ENCODE data around the gene IFNA2. TPM values are rescaled to one million over a fixed set of nuclear protein-coding genes. Genes with fewer than 3 reads are reported as not detected.

IFNA2 gene
- total RNA-seq, 1 donor from 2014 or later, result not detected

GRCh38 chr9:21362287-21362686 lies 22.9 kb downstream of the IFNA2 start:
- no peak overlapping the region for H3K4me3 Mint-ChIP-seq (ENCODE audit: unreplicated experiment)

GRCh38 chr9:21357479-21358460 lies 27.4 kb downstream of the IFNA2 start:
- Histone ChIP-seq H3K36me3 (ENCODE audit: insufficient read depth, low read length) (no peaks in the 10 kb centered on the region), H3K79me2 (ENCODE audit: insufficient read depth, low read length) (no peaks in the 10 kb centered on the region), H3K27ac (ENCODE audit: low read depth, low read length) (no peak overlapping the region), H3K4me3 (ENCODE audit: insufficient read depth, low read depth, low read length) (no peak overlapping the region), H3K4me2 (ENCODE audit: low read length) (peak overlapping the region; percentile 55), H4K20me1 (ENCODE audit: insufficient read depth, low read length) (no peaks in the 10 kb centered on the region), H3K4me1 (ENCODE audit: insufficient read depth, low read length) (no peaks in the 10 kb centered on the region), H3K9ac (ENCODE audit: low read length) (no peak overlapping the region), H3K9me3 (ENCODE audit: insufficient read depth, low read depth, low read length) (no peaks in the 10 kb centered on the region), H3K27me3 (ENCODE audit: insufficient read depth, low read length) (no peaks in the 10 kb centered on the region), H2AFZ (ENCODE audit: low read depth, low read length) (peak overlapping the region; percentile 45)
- H3K4me1 Mint-ChIP-seq (ENCODE audit: low read depth, unreplicated experiment), result no peaks in the 10 kb centered on the region
- no peaks in the 10 kb centered on the region for H3K36me3 Mint-ChIP-seq (ENCODE audit: low read depth, unreplicated experiment)
- FAIRE-seq (no peak), DNase-seq (ENCODE audit: low read depth) (peak; percentile 4)
- TF ChIP-seq EZH2 (IDR thresholded peaks at IDR 0.05; ENCODE audit: insufficient read depth, low read length), result no peak
- no peak for TF ChIP-seq CTCF (IDR thresholded peaks at IDR 0.05; ENCODE audit: insufficient read depth, low read depth, low read length)
- no peak overlapping the region for H3K4me3 Mint-ChIP-seq (ENCODE audit: unreplicated experiment)
- H3K9me3 Mint-ChIP-seq (ENCODE audit: unreplicated experiment), result peaks cover 3% of the 10 kb centered on the region
- no peak overlapping the region for H3K27ac Mint-ChIP-seq (ENCODE audit: unreplicated experiment)
- H3K27me3 Mint-ChIP-seq (ENCODE audit: low read depth, unreplicated experiment), result no peaks in the 10 kb centered on the region

More at GRCh38 chr9:21362287-21362686, 22.9 kb downstream of the IFNA2 start:
- FAIRE-seq, result no peak
- Histone ChIP-seq H3K4me3 (ENCODE audit: insufficient read depth, low read depth, low read length) (no peak overlapping the region), H3K27me3 (ENCODE audit: insufficient read depth, low read length) (peaks cover 9% of the 10 kb centered on the region), H3K4me1 (ENCODE audit: insufficient read depth, low read length) (no peaks in the 10 kb centered on the region), H3K79me2 (ENCODE audit: insufficient read depth, low read length) (no peaks in the 10 kb centered on the region), H2AFZ (ENCODE audit: low read depth, low read length) (no peak overlapping the region), H3K9ac (ENCODE audit: low read length) (no peak overlapping the region), H3K27ac (ENCODE audit: low read depth, low read length) (no peak overlapping the region), H4K20me1 (ENCODE audit: insufficient read depth, low read length) (no peaks in the 10 kb centered on the region), H3K4me2 (ENCODE audit: low read length) (no peak overlapping the region), H3K36me3 (ENCODE audit: insufficient read depth, low read length) (no peaks in the 10 kb centered on the region), H3K9me3 (ENCODE audit: insufficient read depth, low read depth, low read length) (no peaks in the 10 kb centered on the region)
- Mint-ChIP-seq H3K9me3 (ENCODE audit: unreplicated experiment) (no peaks in the 10 kb centered on the region), H3K4me1 (ENCODE audit: low read depth, unreplicated experiment) (peaks cover 5% of the 10 kb centered on the region), H3K27me3 (ENCODE audit: low read depth, unreplicated experiment) (peaks cover 10% of the 10 kb centered on the region), H3K36me3 (ENCODE audit: low read depth, unreplicated experiment) (no peaks in the 10 kb centered on the region), H3K27ac (ENCODE audit: unreplicated experiment) (no peak overlapping the region)
- TF ChIP-seq CTCF (IDR thresholded peaks at IDR 0.05; ENCODE audit: insufficient read depth, low read depth, low read length) (no peak), EZH2 (IDR thresholded peaks at IDR 0.05; ENCODE audit: insufficient read depth, low read length) (no peak)
- no peak for DNase-seq (ENCODE audit: low read depth)

GRCh38 chr9:21350787-21351186 lies 34.4 kb downstream of the IFNA2 start, which contains the start of gene IFNA6:
Gene IFNA6, minus strand, starts transcription at chr9:21350887. Its CDS starts 0 bp downstream, at chr9:21350887.
- no peak for DNase-seq (ENCODE audit: low read depth)
- H3K36me3 Mint-ChIP-seq (ENCODE audit: low read depth, unreplicated experiment), result no peaks in the 10 kb centered on the region
- H3K4me1 Mint-ChIP-seq (ENCODE audit: low read depth, unreplicated experiment), result no peaks in the 10 kb centered on the region
- H4K20me1 ChIP-seq (ENCODE audit: insufficient read depth, low read length), result no peaks in the 10 kb centered on the region
- no peak within 1 kb of the TSS for H3K27ac Mint-ChIP-seq (ENCODE audit: unreplicated experiment)
- no peaks in the 10 kb centered on the region for H3K27me3 Mint-ChIP-seq (ENCODE audit: low read depth, unreplicated experiment)
- FAIRE-seq, result no peak
- peaks cover 17% of the 10 kb centered on the region for H3K27me3 ChIP-seq (ENCODE audit: insufficient read depth, low read length)
- H3K9me3 ChIP-seq (ENCODE audit: insufficient read depth, low read depth, low read length), result no peaks in the 10 kb centered on the region
- H3K9me3 Mint-ChIP-seq (ENCODE audit: unreplicated experiment), result peaks cover 6% of the 10 kb centered on the region
- no peak within 1 kb of the TSS for H3K9ac ChIP-seq (ENCODE audit: low read length)
- H3K4me3 Mint-ChIP-seq (ENCODE audit: unreplicated experiment), result no peak within 1 kb of the TSS
- no peaks in the 10 kb centered on the region for H3K4me1 ChIP-seq (ENCODE audit: insufficient read depth, low read length)
- H3K4me2 ChIP-seq (ENCODE audit: low read length), result no peak within 1 kb of the TSS
- no peaks in the 10 kb centered on the region for H3K79me2 ChIP-seq (ENCODE audit: insufficient read depth, low read length)
- TF ChIP-seq CTCF (IDR thresholded peaks at IDR 0.05; ENCODE audit: insufficient read depth, low read depth, low read length) (no peak), EZH2 (IDR thresholded peaks at IDR 0.05; ENCODE audit: insufficient read depth, low read length) (no peak)
- H2AFZ ChIP-seq (ENCODE audit: low read depth, low read length), result no peak within 1 kb of the TSS
- no peak within 1 kb of the TSS for H3K27ac ChIP-seq (ENCODE audit: low read depth, low read length)
- no peak within 1 kb of the TSS for H3K4me3 ChIP-seq (ENCODE audit: insufficient read depth, low read depth, low read length)
- no peaks in the 10 kb centered on the region for H3K36me3 ChIP-seq (ENCODE audit: insufficient read depth, low read length)
